Endothelial cell of umbilical vein (primary cell): ENCODE measurements around the gene MARF1. TPM values are rescaled to one million over a fixed set of nuclear protein-coding genes. Genes with fewer than 3 reads are reported as not detected.
"Not testable (repeated sequence)": the region's sequence is repeated elsewhere in the genome, so short reads cannot be mapped to it uniquely, and the experiment has no call there.

ENCODE experiments used
- BruUV-seq: library from RNA; stranded (reverse); fragments of 400-500 nt; replicated peaks from 2 replicates; lab custom pipeline; 2021; lab: Mats Ljungman, UMichigan
- CTCF ChIA-PET: fragments of 300-600, 350-600 bp; sonication (Branson Sonifier 250); formaldehyde crosslinking; loops from one replicate; lab custom pipeline; 2021; ENCODE audit warnings: antibody characterized with exemption, inconsistent platforms; lab: Charles Lee
- POLR2A ChIA-PET: fragments of 300-600, 350-600 bp; sonication (Branson Sonifier 250); formaldehyde crosslinking; loops from one replicate; lab custom pipeline; 2021; ENCODE audit warnings: antibody characterized with exemption, inconsistent platforms; lab: Charles Lee
- DNase-seq: peaks from one replicate; pipeline ENCODE4 v3.0.0-alpha.2; 2011; ENCODE audit warnings: low read depth, low spot score
- FAIRE-seq: peaks from 2 replicates; lab custom pipeline; 2011; peaks lifted over from hg19 to GRCh38; lab: Jason Lieb, UNC
- H2AFZ ChIP-seq: 2 replicates; pipeline ENCODE4 v1.6.0; 2012; ENCODE audit warnings: low read depth, low read length, control low read depth, inconsistent platforms
- H3K27ac ChIP-seq: 2 replicates; pipeline ENCODE4 v1.5.1; 2011; ENCODE audit warnings: low read depth, mild to moderate bottlenecking, control low read depth, low read length, moderate library complexity; ENCODE audit not compliant: insufficient read depth
- H3K27me3 ChIP-seq, 2 experiments: 2 replicates each; pipeline versions ENCODE4 v1.6.0 to v1.6.1; 2011; ENCODE audit warnings: low read length in 2 of 2, mixed read lengths in 1 of 2; ENCODE audit not compliant: control insufficient read depth in 2 of 2, insufficient read depth in 2 of 2
- H3K36me3 ChIP-seq, 2 experiments: 2 replicates in 1 of 2; 3 replicates in 1 of 2; pipeline ENCODE4 v1.5.1; 2011; ENCODE audit warnings: low read length in 2 of 2, mild to moderate bottlenecking in 1 of 2, moderate library complexity in 1 of 2; ENCODE audit not compliant: control insufficient read depth in 2 of 2, insufficient read depth in 2 of 2; ENCODE audit errors: extremely low read depth in 1 of 2
- H3K4me1 ChIP-seq: 3 replicates; pipeline ENCODE4 v1.5.1; 2011; ENCODE audit warnings: mild to moderate bottlenecking, low read length; ENCODE audit not compliant: control insufficient read depth, insufficient read depth; ENCODE audit errors: extremely low read depth
- H3K4me2 ChIP-seq: 2 replicates; pipeline ENCODE4 v1.6.1; 2011; ENCODE audit warnings: low read length, control low read depth, mixed read lengths; ENCODE audit not compliant: insufficient read depth
- H3K4me3 ChIP-seq, 3 experiments: fragments of 200-600 bp in 1 of 3; sonication (generic), shearing (Covaris generic) in 1 of 3; replicated peaks in 1 of 3; 2 replicates each; pipeline ENCODE4 v1.5.1; 2011 to 2016; ENCODE audit warnings: control low read depth in 3 of 3, low read length in 3 of 3, mild to moderate bottlenecking in 2 of 3, inconsistent platforms in 1 of 3, low read depth in 1 of 3, moderate library complexity in 1 of 3; ENCODE audit not compliant: insufficient read depth in 1 of 3
- H3K79me2 ChIP-seq: 2 replicates; pipeline ENCODE4 v1.6.0; 2012; ENCODE audit warnings: low read length, inconsistent platforms; ENCODE audit not compliant: control insufficient read depth, insufficient read depth
- H3K9ac ChIP-seq: replicated peaks from 2 replicates; pipeline ENCODE3; 2011; ENCODE audit warnings: low read length, control low read depth; ENCODE audit not compliant: insufficient read depth; ENCODE audit errors: extremely low read depth
- H3K9me1 ChIP-seq: replicated peaks from 3 replicates; pipeline ENCODE4 v1.6.0; 2011; ENCODE audit warnings: mild to moderate bottlenecking, low read length; ENCODE audit not compliant: control insufficient read depth, insufficient read depth; ENCODE audit errors: extremely low read depth
- H3K9me3 ChIP-seq: replicated peaks from 2 replicates; pipeline ENCODE4 v1.5.1; 2012; ENCODE audit warnings: low read length, inconsistent platforms; ENCODE audit not compliant: control insufficient read depth, insufficient read depth
- H4K20me1 ChIP-seq: replicated peaks from 2 replicates; pipeline ENCODE3; 2011; ENCODE audit warnings: mild to moderate bottlenecking, low read length; ENCODE audit not compliant: control insufficient read depth, insufficient read depth; ENCODE audit errors: extremely low read depth
- CTCF ChIP-seq, 2 donors: IDR thresholded peaks; 1 replicate in 1 of 2; 2 replicates in 1 of 2; pipeline ENCODE4 v1.5.1; 2011; ENCODE audit warnings: low read length in 2 of 2, mild to moderate bottlenecking in 2 of 2, moderate library complexity in 2 of 2, control low read depth in 1 of 2, inconsistent platforms in 1 of 2, low read depth in 1 of 2; ENCODE audit not compliant: insufficient read depth in 1 of 2; ENCODE audit errors: extremely low read depth in 1 of 2
- EZH2 ChIP-seq: IDR thresholded peaks from 2 replicates; pipeline ENCODE4 v1.6.1; 2012; ENCODE audit warnings: borderline replicate concordance, low read depth, mild to moderate bottlenecking, moderate library complexity, low read length, inconsistent platforms; ENCODE audit not compliant: severe bottlenecking
- FOS ChIP-seq: IDR thresholded peaks from 2 replicates; pipeline ENCODE4 v1.6.1; 2011; ENCODE audit warnings: mild to moderate bottlenecking, low read length, moderate library complexity, borderline replicate concordance; ENCODE audit not compliant: insufficient read depth
- GATA2 ChIP-seq: IDR thresholded peaks from 2 replicates; pipeline ENCODE4 v1.7.0; 2011; ENCODE audit warnings: low read depth, mild to moderate bottlenecking, moderate library complexity, mixed read lengths, low read length; ENCODE audit not compliant: insufficient read length, insufficient read depth
- JUN ChIP-seq: IDR thresholded peaks from 2 replicates; pipeline ENCODE4 v1.6.1; 2011; ENCODE audit warnings: borderline replicate concordance, low read depth; ENCODE audit not compliant: insufficient read length, insufficient read depth
- MAX ChIP-seq: IDR thresholded peaks from 2 replicates; pipeline ENCODE4 v1.6.1; 2011; ENCODE audit not compliant: insufficient read depth, insufficient read length
- MYC ChIP-seq: IDR thresholded peaks from one replicate; pipeline ENCODE4 v1.6.1; 2011; ENCODE audit warnings: mild to moderate bottlenecking, low read depth, low read length
- POLR2A ChIP-seq: IDR thresholded peaks from 2 replicates; pipeline ENCODE4 v1.6.1; 2012; ENCODE audit warnings: low read depth, mild to moderate bottlenecking, control low read depth, low read length
- POLR2AphosphoS5 ChIP-seq: IDR thresholded peaks from 2 replicates; pipeline ENCODE4 v1.6.1; 2012; ENCODE audit warnings: low read depth, mild to moderate bottlenecking, control low read depth, low read length, moderate library complexity; ENCODE audit not compliant: insufficient read depth
- dilution Hi-C: fragments of 300-500 bp; cut with MboI; formaldehyde crosslinking; loops from one replicate; pipeline ENCODE4 v1.15.0; 2019; ENCODE audit warnings: low sequenced_read_pairs; ENCODE audit not compliant: extremely low pct_ligation_motif_present
- intact Hi-C: fragments of 100-400 bp; cut with micrococcal nuclease; formaldehyde crosslinking; loops from one replicate; pipeline ENCODE4 v1.10.0; 2022
- polyA plus RNA-seq, 4 experiments: library from polyadenylated mRNA; depleted of rRNA in 3 of 4; stranded (reverse) in 3 of 4; unstranded in 1 of 4; fragments of >200 nt; gene quantifications; 2 replicates each; pipeline versions ENCODE4 v1.2.1 to v1.2.3, GENCODE V29; 2011 to 2012; ENCODE audit warnings: missing spikeins in 1 of 4
- total RNA-seq: library from RNA; stranded (reverse); gene quantifications from 2 replicates; pipeline ENCODE4 v1.2.3, GENCODE V29; 2021

The MARF1 gene
- total and polyA plus RNA-seq, 2 donors (not counting 3 experiments of a cell fraction or from before 2014, with no cell fraction given): 14.6 to 58.5 TPM

GRCh38 chr16:15571557-15571956 lies 71.4 kb downstream of the MARF1 start:
- POLR2A ChIA-PET: no interaction called here
- TF ChIP-seq JUN (no peak), POLR2AphosphoS5 (no peak), MYC (no peak), POLR2A (no peak), MAX (no peak), EZH2 (no peak), FOS (no peak), CTCF (IDR thresholded peaks at IDR 0.05; ENCODE audit: extremely low read depth in 1 of 2, insufficient read depth in 1 of 2, low read depth in 1 of 2, low read length in 2 of 2) (no peak), GATA2 (no peak)

DNA sequence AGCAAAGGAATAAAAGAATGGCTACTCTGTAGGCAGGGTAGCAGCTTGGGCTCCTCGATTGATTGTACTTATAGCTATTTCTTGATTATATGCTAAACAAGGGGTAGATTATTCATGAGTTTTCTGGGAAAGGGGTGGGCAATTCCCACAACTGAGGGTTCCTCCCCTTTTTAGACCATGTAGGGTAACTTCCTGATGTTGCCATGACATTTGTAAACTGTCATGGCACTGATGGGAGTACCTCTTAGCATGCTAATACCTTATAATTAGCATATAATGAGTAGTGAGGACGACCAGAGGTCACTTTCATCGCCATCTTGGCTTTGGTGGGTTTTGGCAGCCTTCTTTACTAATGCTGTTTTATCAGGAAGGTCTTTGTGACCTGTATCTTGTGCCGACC lies 72.3 kb downstream of the MARF1 start:
- H3K27ac ChIP-seq, intact Hi-C loops, BruUV-seq, H3K9ac ChIP-seq, dilution Hi-C loops, FAIRE-seq, H3K4me1 ChIP-seq, H3K9me1 ChIP-seq, H3K4me2 ChIP-seq, H3K79me2 ChIP-seq, H2AFZ ChIP-seq, H3K4me3 ChIP-seq, H4K20me1 ChIP-seq, H3K36me3 ChIP-seq, H3K9me3 ChIP-seq, H3K27me3 ChIP-seq, DNase-seq: not testable (repeated sequence)
- POLR2A ChIA-PET: interaction anchor here (0.6 kb wide), 1 partner anchor 243 kb away, joined by 4 read pairs; no protein-coding TSS in a partner anchor
- CTCF ChIA-PET: interaction anchor here (0.8 kb wide), 1 partner anchor 19 kb away, joined by 3 read pairs; no protein-coding TSS in a partner anchor

More at GRCh38 chr16:15571557-15571956, 71.4 kb downstream of the MARF1 start:
- Histone ChIP-seq H3K27ac (no peak overlapping the region), H3K9me1 (no peaks in the 10 kb centered on the region), H3K79me2 (no peaks in the 10 kb centered on the region), H2AFZ (no peak overlapping the region), H3K4me3 (no peak overlapping the region), H4K20me1 (no peaks in the 10 kb centered on the region), H3K9me3 (no peaks in the 10 kb centered on the region), H3K36me3 (no peaks in the 10 kb centered on the region), H3K4me1 (no peaks in the 10 kb centered on the region), H3K4me2 (no peak overlapping the region), H3K27me3 (no peaks in the 10 kb centered on the region), H3K9ac (no peak overlapping the region)
- intact Hi-C loops: no loop called here
- CTCF ChIA-PET: no interaction called here
- DNase-seq (no peak), FAIRE-seq (no peak)
- dilution Hi-C loops: no loop called here
- BruUV-seq: no TSS peak
